WTC11 (cell line): Measurements from ENCODE around the gene ERAS. TPM values are rescaled to one million over a fixed set of nuclear protein-coding genes. Genes with fewer than 3 reads are reported as not detected.

Experiments
- ATAC-seq: fragments of 200-7000 bp; cut with Tn5 transposase; 2 replicates; pipeline ENCODE4 v1.10.0; 2021; ENCODE audit warnings: mild to moderate bottlenecking, moderate library complexity
- CTCF ChIA-PET: fragments of 300-600 bp; sonication (Branson Sonifier 250); formaldehyde crosslinking; loops from one replicate; lab custom pipeline; 2021; ENCODE audit warnings: antibody characterized with exemption; lab: Charles Lee
- POLR2A ChIA-PET: fragments of 350-600 bp; sonication (Branson Sonifier 250); formaldehyde crosslinking; loops from one replicate; lab custom pipeline; 2021; ENCODE audit warnings: antibody characterized with exemption; lab: Charles Lee
- DNase-seq: peaks from one replicate; pipeline ENCODE4 v3.0.0; 2021; ENCODE audit warnings: low spot score
- H3K27ac Mint-ChIP-seq: 2 replicates; pipeline ENCODE4 v1.8.0; 2021; ENCODE audit warnings: mixed read lengths
- H3K27me3 Mint-ChIP-seq: 2 replicates; pipeline ENCODE4 v1.8.0; 2021; ENCODE audit warnings: low read depth, mild to moderate bottlenecking, moderate library complexity, mixed read lengths
- H3K36me3 Mint-ChIP-seq: 2 replicates; pipeline ENCODE4 v1.8.0; 2021; ENCODE audit warnings: mixed read lengths
- H3K4me1 Mint-ChIP-seq: 2 replicates; pipeline ENCODE4 v1.8.0; 2022; ENCODE audit warnings: mixed read lengths
- H3K4me3 Mint-ChIP-seq: 2 replicates; pipeline ENCODE4 v1.8.0; 2021; ENCODE audit warnings: mild to moderate bottlenecking, moderate library complexity, mixed read lengths
- H3K9me3 Mint-ChIP-seq: 2 replicates; pipeline ENCODE4 v1.8.0; 2021; ENCODE audit warnings: mixed read lengths
- ATF1 ChIP-seq: sonication (generic); formaldehyde crosslinking; IDR thresholded peaks from 2 replicates; pipeline ENCODE4 v1.8.1; 2023; ENCODE audit warnings: mild to moderate bottlenecking, moderate library complexity, missing genetic modification reagents
- FOXJ3 ChIP-seq: sonication (generic); formaldehyde crosslinking; IDR thresholded peaks from 2 replicates; pipeline ENCODE4 v1.9.0; 2021; ENCODE audit warnings: missing genetic modification reagents, mild to moderate bottlenecking, borderline replicate concordance
- GTF2I ChIP-seq: fragments of 250-450 bp; sonication (Bioruptor Pico); conservative IDR thresholded peaks from 2 replicates; pipeline ENCODE4 v1.4.0; 2021; ENCODE audit warnings: mild to moderate bottlenecking
- KAT7 ChIP-seq: sonication (generic); formaldehyde crosslinking; IDR thresholded peaks from 2 replicates; pipeline ENCODE4 v1.8.1; 2023; ENCODE audit warnings: missing genetic modification reagents, mild to moderate bottlenecking, borderline replicate concordance
- MXD4 ChIP-seq: fragments of 250-450 bp; sonication (Bioruptor Pico); IDR thresholded peaks from 2 replicates; pipeline ENCODE4 v1.8.0; 2021; ENCODE audit warnings: mild to moderate bottlenecking, moderate library complexity, borderline replicate concordance
- MYBL2 ChIP-seq: sonication (generic); formaldehyde crosslinking; IDR thresholded peaks from 2 replicates; pipeline ENCODE4 v1.8.1; 2023; ENCODE audit warnings: mild to moderate bottlenecking, moderate library complexity, missing genetic modification reagents
- NFE2L1 ChIP-seq: sonication (generic); formaldehyde crosslinking; IDR thresholded peaks from 2 replicates; pipeline ENCODE4 v1.8.1; 2023; ENCODE audit warnings: missing genetic modification reagents
- NR2C2 ChIP-seq: sonication (generic); formaldehyde crosslinking; IDR thresholded peaks from 2 replicates; pipeline ENCODE4 v1.8.0; 2022; ENCODE audit warnings: mild to moderate bottlenecking, missing genetic modification reagents
- TEAD1 ChIP-seq: sonication (generic); formaldehyde crosslinking; IDR thresholded peaks from 2 replicates; pipeline ENCODE4 v1.8.0; 2022; ENCODE audit warnings: mild to moderate bottlenecking, missing genetic modification reagents
- ZNF219 ChIP-seq: sonication (generic); formaldehyde crosslinking; IDR thresholded peaks from 2 replicates; pipeline ENCODE4 v1.8.0; 2023; ENCODE audit warnings: missing genetic modification reagents, mild to moderate bottlenecking, borderline replicate concordance
- ZNF232 ChIP-seq: sonication (generic); formaldehyde crosslinking; IDR thresholded peaks from 2 replicates; pipeline ENCODE4 v1.8.0; 2022; ENCODE audit warnings: mild to moderate bottlenecking, missing genetic modification reagents
- total RNA-seq: library from RNA; stranded (reverse); gene quantifications from 3 replicates; pipeline ENCODE4 v1.2.3, GENCODE V29; 2021
- TF ChIP-seq, protein P1 (sequence below): sonication (generic); formaldehyde crosslinking; IDR thresholded peaks from 2 replicates; pipeline ENCODE4 v1.8.1; 2023; ENCODE audit warnings: mild to moderate bottlenecking, missing genetic modification reagents, moderate library complexity
- TF ChIP-seq, protein P2 (sequence below): sonication (generic); formaldehyde crosslinking; IDR thresholded peaks from 2 replicates; pipeline ENCODE4 v1.8.0; 2022; ENCODE audit warnings: mild to moderate bottlenecking, missing genetic modification reagents
- TF ChIP-seq, protein P3 (sequence below): sonication (generic); formaldehyde crosslinking; IDR thresholded peaks from 2 replicates; pipeline ENCODE4 v1.8.0; 2023; ENCODE audit warnings: missing genetic modification reagents
- TF ChIP-seq, protein P4 (sequence below): sonication (generic); formaldehyde crosslinking; IDR thresholded peaks from 2 replicates; pipeline ENCODE4 v1.8.1; 2023; ENCODE audit warnings: mild to moderate bottlenecking, missing genetic modification reagents
- TF ChIP-seq, protein P5 (sequence below): sonication (generic); formaldehyde crosslinking; IDR thresholded peaks from 2 replicates; pipeline ENCODE4 v1.8.1; 2023; ENCODE audit warnings: mild to moderate bottlenecking, missing genetic modification reagents, borderline replicate concordance
- TF ChIP-seq, protein P6 (sequence below): sonication (generic); formaldehyde crosslinking; IDR thresholded peaks from 2 replicates; pipeline ENCODE4 v1.8.0; 2022; ENCODE audit warnings: mild to moderate bottlenecking, missing genetic modification reagents
- TF ChIP-seq, protein P7 (sequence below): fragments of 250-450 bp; sonication (Bioruptor Pico); IDR thresholded peaks from 2 replicates; pipeline ENCODE4 v1.9.0; 2021; ENCODE audit warnings: mild to moderate bottlenecking, borderline replicate concordance
- TF ChIP-seq, protein P8 (sequence below): fragments of 250-450 bp; sonication (Bioruptor Pico); conservative IDR thresholded peaks from 2 replicates; pipeline ENCODE4 v1.9.0; 2021; ENCODE audit warnings: mild to moderate bottlenecking
- TF ChIP-seq, protein P9 (sequence below): fragments of 250-450 bp; sonication (Bioruptor Pico); IDR thresholded peaks from 2 replicates; pipeline ENCODE4 v1.8.0; 2021; ENCODE audit warnings: mild to moderate bottlenecking

Gene ERAS
- total RNA-seq, 1 experiment from 2014 or later: not detected

DNA sequence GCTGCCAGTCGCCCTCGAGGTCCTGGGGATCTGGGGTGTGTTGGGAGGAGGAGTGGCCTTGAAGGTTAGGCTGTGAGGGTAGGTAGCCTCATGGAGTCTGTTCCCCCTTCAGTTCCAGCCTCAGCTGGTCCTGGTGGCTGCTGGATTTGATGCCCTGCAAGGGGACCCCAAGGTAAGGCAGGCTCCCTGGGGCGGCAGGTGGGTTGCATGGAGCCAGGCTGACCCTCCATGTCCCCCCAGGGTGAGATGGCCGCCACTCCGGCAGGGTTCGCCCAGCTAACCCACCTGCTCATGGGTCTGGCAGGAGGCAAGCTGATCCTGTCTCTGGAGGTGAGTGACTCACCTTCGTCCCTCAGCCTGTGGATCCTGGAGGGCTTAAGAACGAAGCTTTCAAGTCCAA, 11.6 kb upstream of the ERAS start (continued):
- TF ChIP-seq, protein P1, sequence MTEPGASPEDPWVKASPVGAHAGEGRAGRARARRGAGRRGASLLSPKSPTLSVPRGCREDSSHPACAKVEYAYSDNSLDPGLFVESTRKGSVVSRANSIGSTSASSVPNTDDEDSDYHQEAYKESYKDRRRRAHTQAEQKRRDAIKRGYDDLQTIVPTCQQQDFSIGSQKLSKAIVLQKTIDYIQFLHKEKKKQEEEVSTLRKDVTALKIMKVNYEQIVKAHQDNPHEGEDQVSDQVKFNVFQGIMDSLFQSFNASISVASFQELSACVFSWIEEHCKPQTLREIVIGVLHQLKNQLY (CRISPR knock-in tag): no peak
- no peak for TF ChIP-seq FOXJ3 (CRISPR knock-in tag)
- TF ChIP-seq ZNF232 (CRISPR knock-in tag): no peak
- TF ChIP-seq GTF2I (CRISPR knock-in tag): no peak
- no peak for TF ChIP-seq ATF1 (CRISPR knock-in tag)
- TF ChIP-seq MXD4 (CRISPR knock-in tag): no peak
- no peak for TF ChIP-seq MYBL2 (CRISPR knock-in tag)
- TF ChIP-seq KAT7: no peak
- TF ChIP-seq, protein P2, sequence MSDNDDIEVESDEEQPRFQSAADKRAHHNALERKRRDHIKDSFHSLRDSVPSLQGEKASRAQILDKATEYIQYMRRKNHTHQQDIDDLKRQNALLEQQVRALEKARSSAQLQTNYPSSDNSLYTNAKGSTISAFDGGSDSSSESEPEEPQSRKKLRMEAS (CRISPR knock-in tag): no peak
- TF ChIP-seq, protein P3, sequence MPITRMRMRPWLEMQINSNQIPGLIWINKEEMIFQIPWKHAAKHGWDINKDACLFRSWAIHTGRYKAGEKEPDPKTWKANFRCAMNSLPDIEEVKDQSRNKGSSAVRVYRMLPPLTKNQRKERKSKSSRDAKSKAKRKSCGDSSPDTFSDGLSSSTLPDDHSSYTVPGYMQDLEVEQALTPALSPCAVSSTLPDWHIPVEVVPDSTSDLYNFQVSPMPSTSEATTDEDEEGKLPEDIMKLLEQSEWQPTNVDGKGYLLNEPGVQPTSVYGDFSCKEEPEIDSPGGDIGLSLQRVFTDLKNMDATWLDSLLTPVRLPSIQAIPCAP (CRISPR knock-in tag): no peak
- TF ChIP-seq, protein P4, sequence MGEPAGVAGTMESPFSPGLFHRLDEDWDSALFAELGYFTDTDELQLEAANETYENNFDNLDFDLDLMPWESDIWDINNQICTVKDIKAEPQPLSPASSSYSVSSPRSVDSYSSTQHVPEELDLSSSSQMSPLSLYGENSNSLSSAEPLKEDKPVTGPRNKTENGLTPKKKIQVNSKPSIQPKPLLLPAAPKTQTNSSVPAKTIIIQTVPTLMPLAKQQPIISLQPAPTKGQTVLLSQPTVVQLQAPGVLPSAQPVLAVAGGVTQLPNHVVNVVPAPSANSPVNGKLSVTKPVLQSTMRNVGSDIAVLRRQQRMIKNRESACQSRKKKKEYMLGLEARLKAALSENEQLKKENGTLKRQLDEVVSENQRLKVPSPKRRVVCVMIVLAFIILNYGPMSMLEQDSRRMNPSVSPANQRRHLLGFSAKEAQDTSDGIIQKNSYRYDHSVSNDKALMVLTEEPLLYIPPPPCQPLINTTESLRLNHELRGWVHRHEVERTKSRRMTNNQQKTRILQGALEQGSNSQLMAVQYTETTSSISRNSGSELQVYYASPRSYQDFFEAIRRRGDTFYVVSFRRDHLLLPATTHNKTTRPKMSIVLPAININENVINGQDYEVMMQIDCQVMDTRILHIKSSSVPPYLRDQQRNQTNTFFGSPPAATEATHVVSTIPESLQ (CRISPR knock-in tag): no peak
- no peak for TF ChIP-seq NFE2L1 (CRISPR knock-in tag)
- TF ChIP-seq, protein P5, sequence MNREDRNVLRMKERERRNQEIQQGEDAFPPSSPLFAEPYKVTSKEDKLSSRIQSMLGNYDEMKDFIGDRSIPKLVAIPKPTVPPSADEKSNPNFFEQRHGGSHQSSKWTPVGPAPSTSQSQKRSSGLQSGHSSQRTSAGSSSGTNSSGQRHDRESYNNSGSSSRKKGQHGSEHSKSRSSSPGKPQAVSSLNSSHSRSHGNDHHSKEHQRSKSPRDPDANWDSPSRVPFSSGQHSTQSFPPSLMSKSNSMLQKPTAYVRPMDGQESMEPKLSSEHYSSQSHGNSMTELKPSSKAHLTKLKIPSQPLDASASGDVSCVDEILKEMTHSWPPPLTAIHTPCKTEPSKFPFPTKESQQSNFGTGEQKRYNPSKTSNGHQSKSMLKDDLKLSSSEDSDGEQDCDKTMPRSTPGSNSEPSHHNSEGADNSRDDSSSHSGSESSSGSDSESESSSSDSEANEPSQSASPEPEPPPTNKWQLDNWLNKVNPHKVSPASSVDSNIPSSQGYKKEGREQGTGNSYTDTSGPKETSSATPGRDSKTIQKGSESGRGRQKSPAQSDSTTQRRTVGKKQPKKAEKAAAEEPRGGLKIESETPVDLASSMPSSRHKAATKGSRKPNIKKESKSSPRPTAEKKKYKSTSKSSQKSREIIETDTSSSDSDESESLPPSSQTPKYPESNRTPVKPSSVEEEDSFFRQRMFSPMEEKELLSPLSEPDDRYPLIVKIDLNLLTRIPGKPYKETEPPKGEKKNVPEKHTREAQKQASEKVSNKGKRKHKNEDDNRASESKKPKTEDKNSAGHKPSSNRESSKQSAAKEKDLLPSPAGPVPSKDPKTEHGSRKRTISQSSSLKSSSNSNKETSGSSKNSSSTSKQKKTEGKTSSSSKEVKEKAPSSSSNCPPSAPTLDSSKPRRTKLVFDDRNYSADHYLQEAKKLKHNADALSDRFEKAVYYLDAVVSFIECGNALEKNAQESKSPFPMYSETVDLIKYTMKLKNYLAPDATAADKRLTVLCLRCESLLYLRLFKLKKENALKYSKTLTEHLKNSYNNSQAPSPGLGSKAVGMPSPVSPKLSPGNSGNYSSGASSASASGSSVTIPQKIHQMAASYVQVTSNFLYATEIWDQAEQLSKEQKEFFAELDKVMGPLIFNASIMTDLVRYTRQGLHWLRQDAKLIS: no peak
- TF ChIP-seq, protein P6, sequence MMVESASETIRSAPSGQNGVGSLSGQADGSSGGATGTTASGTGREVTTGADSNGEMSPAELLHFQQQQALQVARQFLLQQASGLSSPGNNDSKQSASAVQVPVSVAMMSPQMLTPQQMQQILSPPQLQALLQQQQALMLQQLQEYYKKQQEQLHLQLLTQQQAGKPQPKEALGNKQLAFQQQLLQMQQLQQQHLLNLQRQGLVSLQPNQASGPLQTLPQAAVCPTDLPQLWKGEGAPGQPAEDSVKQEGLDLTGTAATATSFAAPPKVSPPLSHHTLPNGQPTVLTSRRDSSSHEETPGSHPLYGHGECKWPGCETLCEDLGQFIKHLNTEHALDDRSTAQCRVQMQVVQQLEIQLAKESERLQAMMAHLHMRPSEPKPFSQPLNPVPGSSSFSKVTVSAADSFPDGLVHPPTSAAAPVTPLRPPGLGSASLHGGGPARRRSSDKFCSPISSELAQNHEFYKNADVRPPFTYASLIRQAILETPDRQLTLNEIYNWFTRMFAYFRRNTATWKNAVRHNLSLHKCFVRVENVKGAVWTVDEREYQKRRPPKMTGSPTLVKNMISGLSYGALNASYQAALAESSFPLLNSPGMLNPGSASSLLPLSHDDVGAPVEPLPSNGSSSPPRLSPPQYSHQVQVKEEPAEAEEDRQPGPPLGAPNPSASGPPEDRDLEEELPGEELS (CRISPR knock-in tag): no peak
- no peak for TF ChIP-seq ZNF219

DNA sequence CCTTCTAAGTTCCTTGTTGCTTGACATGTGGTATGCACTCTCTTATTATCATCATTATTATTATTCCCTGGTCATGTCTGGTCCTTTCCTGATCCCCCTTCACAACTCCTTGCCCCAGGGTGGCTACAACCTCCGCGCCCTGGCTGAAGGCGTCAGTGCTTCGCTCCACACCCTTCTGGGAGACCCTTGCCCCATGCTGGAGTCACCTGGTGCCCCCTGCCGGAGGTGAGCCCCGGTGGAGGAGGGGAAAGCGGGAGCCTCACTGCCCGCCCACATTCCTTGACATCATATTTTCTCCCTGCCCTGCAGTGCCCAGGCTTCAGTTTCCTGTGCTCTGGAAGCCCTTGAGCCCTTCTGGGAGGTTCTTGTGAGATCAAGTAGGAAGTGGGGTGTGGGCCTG, 11.0 kb upstream of the ERAS start:
- POLR2A ChIA-PET: no interaction called here
- DNase-seq (no peak), ATAC-seq (no peak)
- H3K27me3 Mint-ChIP-seq: no peaks in the 10 kb centered on the region
- no peak overlapping the region for H3K27ac Mint-ChIP-seq
- peaks cover 3% of the 10 kb centered on the region for H3K36me3 Mint-ChIP-seq
- H3K4me1 Mint-ChIP-seq: no peaks in the 10 kb centered on the region
- no peak overlapping the region for H3K4me3 Mint-ChIP-seq
- no peaks in the 10 kb centered on the region for H3K9me3 Mint-ChIP-seq
- CTCF ChIA-PET: no interaction called here
- TF ChIP-seq, protein P7, sequence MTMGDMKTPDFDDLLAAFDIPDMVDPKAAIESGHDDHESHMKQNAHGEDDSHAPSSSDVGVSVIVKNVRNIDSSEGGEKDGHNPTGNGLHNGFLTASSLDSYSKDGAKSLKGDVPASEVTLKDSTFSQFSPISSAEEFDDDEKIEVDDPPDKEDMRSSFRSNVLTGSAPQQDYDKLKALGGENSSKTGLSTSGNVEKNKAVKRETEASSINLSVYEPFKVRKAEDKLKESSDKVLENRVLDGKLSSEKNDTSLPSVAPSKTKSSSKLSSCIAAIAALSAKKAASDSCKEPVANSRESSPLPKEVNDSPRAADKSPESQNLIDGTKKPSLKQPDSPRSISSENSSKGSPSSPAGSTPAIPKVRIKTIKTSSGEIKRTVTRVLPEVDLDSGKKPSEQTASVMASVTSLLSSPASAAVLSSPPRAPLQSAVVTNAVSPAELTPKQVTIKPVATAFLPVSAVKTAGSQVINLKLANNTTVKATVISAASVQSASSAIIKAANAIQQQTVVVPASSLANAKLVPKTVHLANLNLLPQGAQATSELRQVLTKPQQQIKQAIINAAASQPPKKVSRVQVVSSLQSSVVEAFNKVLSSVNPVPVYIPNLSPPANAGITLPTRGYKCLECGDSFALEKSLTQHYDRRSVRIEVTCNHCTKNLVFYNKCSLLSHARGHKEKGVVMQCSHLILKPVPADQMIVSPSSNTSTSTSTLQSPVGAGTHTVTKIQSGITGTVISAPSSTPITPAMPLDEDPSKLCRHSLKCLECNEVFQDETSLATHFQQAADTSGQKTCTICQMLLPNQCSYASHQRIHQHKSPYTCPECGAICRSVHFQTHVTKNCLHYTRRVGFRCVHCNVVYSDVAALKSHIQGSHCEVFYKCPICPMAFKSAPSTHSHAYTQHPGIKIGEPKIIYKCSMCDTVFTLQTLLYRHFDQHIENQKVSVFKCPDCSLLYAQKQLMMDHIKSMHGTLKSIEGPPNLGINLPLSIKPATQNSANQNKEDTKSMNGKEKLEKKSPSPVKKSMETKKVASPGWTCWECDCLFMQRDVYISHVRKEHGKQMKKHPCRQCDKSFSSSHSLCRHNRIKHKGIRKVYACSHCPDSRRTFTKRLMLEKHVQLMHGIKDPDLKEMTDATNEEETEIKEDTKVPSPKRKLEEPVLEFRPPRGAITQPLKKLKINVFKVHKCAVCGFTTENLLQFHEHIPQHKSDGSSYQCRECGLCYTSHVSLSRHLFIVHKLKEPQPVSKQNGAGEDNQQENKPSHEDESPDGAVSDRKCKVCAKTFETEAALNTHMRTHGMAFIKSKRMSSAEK (CRISPR knock-in tag): no peak
- TF ChIP-seq, protein P8, sequence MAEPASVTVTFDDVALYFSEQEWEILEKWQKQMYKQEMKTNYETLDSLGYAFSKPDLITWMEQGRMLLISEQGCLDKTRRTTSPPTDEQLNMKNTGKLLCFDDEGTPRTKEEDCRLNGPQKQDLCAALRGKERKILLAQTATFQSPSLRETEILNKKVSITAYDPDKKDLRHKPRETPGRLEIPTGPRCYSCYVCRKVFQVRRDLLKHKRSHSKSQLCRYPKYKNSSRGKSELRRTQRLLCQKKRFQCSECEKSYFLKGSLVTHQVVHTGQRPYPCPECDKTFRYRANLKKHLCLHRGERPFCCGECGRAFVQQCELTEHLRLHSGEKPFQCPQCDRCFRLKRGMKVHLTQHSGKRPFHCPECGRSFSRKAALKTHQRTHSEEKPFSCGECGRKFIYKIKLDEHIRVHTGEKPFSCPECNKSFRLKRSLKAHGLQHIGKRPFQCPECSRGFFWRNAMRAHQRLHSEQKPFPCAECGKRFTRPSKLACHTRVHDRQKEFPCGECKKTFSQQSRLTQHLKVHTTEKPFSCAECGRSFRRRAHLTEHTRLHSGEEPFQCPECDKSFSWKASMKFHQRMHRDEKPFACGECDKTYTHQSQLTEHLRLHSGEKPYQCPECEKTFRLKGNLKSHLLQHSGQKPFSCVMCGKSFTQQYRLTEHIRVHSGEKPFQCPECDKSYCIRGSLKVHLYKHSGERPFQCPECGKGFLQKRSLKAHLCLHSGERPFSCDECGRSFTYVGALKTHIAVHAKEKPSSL (CRISPR knock-in tag): no peak
- TF ChIP-seq TEAD1 (CRISPR knock-in tag): no peak
- TF ChIP-seq NR2C2: no peak
- TF ChIP-seq, protein P9, sequence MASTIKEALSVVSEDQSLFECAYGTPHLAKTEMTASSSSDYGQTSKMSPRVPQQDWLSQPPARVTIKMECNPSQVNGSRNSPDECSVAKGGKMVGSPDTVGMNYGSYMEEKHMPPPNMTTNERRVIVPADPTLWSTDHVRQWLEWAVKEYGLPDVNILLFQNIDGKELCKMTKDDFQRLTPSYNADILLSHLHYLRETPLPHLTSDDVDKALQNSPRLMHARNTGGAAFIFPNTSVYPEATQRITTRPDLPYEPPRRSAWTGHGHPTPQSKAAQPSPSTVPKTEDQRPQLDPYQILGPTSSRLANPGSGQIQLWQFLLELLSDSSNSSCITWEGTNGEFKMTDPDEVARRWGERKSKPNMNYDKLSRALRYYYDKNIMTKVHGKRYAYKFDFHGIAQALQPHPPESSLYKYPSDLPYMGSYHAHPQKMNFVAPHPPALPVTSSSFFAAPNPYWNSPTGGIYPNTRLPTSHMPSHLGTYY (CRISPR knock-in tag): no peak
